ENCODE data around the gene FSD2. TPM values are rescaled to one million over a fixed set of nuclear protein-coding genes. Genes with fewer than 3 reads are reported as not detected.
A peak's percentile ranks its signal among the peaks of the same experiment; 100 is the strongest.

The FSD2 gene, protein sequence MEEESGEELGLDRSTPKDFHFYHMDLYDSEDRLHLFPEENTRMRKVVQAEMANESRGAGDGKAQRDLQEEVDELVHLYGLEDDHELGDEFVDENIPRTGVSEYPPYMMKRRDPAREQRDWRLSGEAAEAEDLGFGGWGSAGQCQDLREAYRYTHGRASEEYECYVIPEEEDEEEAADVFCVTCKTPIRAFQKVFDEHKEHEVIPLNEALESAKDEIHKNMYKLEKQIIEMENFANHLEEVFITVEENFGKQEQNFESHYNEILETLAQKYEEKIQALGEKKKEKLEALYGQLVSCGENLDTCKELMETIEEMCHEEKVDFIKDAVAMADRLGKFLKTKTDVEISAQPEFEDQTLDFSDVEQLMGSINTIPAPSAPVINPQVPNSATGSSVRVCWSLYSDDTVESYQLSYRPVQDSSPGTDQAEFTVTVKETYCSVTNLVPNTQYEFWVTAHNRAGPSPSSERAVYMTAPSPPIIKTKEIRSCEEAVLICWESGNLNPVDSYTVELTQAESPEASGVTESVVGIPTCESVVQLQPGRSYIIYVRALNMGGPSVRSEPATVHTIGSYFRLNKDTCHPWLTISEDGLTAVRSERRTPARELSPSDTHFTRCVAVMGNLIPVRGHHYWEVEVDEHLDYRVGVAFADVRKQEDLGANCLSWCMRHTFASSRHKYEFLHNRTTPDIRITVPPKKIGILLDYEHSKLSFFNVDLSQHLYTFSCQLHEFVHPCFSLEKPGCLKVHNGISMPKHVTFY
- polyA plus RNA-seq (ENCODE audit: insufficient read length in 4 of 4) = under 1 TPM; 0.11 to 0.35 (median 0.29) TPM

GRCh38 chr15:82805994-82806406, at the start of gene FSD2:
TSS of gene FSD2 (minus strand) at chr15:82806069. CDS start at chr15:82787390, 18,679 bp downstream.
- peak in 1 of 4 donors; percentile 14 for DNase-seq (ENCODE audit: low read depth in 4 of 4, low spot score in 3 of 4)

DNA sequence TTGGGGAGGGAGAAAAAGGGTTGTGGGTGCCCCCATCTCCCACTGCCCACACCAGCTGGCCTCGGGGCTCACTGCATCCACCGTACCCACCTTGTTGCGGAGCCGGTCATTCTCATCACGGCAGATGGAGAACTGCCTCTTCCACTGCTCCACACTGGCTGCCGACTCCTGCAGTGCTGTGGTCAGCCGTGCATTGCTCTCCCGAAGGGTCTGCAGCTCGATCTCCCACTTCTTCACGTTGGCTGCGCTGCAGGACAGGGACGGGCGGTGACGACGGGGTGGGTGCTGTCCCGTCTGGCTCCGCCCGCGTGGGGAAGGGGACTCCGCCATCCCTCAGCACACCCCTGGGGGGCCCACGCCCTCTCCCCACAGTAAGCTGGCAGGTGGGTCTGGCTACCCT, 48.7 kb upstream of the FSD2 start:
- DNase-seq (ENCODE audit: low read depth in 4 of 4, low spot score in 3 of 4) = no peak

GRCh38 chr15:82852941-82853561, 47.2 kb upstream of the FSD2 start:
- no peak for DNase-seq (ENCODE audit: low read depth in 4 of 4, low spot score in 3 of 4)

GRCh38 chr15:82851981-82852511, 46.2 kb upstream of the FSD2 start:
- DNase-seq (ENCODE audit: low read depth in 4 of 4, low spot score in 3 of 4) = no peak

DNA sequence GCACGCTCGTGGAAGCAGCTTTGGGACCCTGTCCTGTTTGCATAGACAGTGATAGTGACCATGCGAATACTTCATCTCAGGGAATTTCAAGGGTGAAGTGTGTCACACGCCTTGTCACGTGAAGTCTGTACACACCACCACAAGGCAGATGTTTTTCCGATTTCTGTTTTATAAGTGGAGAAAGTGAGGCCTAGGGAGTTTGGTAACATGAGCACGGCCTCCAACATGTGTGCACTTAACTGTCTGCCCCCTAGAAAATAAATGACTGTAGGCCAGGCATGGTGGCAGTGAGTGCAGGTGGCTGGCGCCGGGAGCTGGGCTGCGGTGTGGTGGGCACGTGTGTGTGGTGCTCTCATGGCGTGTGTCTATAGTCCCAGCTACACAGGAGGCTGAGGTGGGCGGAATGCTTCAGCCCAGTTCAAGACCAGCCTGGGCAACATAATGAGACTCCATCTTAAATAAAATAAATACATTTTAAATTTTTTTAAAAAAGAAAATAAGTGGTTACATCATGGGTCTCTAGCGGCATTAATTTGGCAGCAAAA, 45.5 kb upstream of the FSD2 start:
- DNase-seq (ENCODE audit: low read depth in 4 of 4, low spot score in 3 of 4) = no peak

- DNase-seq (ENCODE audit: low read depth in 4 of 4, low spot score in 3 of 4) = no peak
Measured at GRCh38 chr15:82850731-82851130, 44.9 kb upstream of the FSD2 start.

- peak; percentile 68 to 75 (median 68) for DNase-seq (ENCODE audit: low read depth in 4 of 4, low spot score in 3 of 4)
Measured at GRCh38 chr15:82849556-82850512, 44.0 kb upstream of the FSD2 start.

DNA sequence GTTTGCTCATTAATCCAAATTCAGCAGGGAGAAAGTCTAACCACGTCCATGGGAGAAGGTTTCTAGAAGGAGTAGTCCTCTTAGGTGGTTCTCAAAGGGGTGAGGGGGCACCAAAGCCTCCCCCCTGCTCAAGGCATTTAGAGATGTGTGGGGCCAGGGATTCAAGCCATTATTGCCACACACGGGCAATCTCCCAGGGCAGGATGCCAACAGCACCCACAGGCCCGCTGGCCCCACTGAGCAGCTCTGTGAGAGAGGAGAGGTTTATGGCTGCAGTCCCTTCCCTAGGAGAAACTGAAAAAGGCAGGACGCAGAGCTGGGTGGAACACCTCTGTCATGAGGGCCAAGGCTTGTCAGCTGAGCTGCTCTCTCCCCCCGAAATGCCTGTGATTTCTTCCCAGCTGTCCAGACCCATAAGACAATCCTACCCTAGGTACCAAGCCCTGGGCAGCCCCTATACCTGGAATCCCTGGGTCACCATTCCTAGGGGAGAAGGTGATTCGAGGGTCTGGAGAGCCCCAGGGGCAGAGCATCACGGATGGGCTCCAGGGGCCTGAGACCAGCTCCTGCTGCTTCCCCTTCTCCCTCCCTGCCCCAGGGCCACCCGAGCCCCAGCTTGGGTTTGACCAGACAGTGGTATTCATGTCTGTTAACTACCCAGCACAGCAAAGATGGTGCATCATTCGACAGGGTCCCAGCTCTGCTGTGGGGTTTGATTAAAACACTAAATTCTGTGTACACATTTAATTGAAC, 42.5 kb upstream of the FSD2 start:
- no peak for DNase-seq (ENCODE audit: low read depth in 4 of 4, low spot score in 3 of 4)

GRCh38 chr15:82847703-82848102, 41.8 kb upstream of the FSD2 start:
- DNase-seq (ENCODE audit: low read depth in 4 of 4, low spot score in 3 of 4) = no peak

DNA sequence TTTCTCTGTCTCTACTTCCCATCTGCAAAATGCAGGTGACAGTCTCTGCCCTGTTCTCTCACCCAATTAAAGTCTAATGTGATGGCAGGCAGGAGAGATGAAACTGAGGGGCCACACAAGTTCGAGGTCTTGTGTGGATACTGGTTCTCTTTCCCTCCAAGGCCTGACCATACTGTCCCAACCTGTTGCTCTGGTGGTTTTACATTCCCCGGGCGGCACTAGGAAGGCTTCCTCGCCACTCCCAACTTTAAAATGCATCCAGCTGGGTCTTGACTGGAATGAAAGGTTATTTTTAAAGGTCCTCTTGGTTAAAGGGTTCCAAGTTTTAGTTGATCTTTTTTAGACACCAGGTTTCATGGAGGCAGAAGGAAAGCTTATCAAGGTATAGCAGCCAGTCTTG, 40.8 kb upstream of the FSD2 start:
- DNase-seq (ENCODE audit: low read depth in 4 of 4, low spot score in 3 of 4) = no peak

GRCh38 chr15:82845686-82846085, 39.8 kb upstream of the FSD2 start:
- no peak for DNase-seq (ENCODE audit: low read depth in 4 of 4, low spot score in 3 of 4)

- DNase-seq (ENCODE audit: low read depth in 4 of 4, low spot score in 3 of 4) = no peak
Measured at GRCh38 chr15:82843566-82843965, 37.7 kb upstream of the FSD2 start.

GRCh38 chr15:82840166-82840565, 34.3 kb upstream of the FSD2 start:
- no peak for DNase-seq (ENCODE audit: low read depth in 4 of 4, low spot score in 3 of 4)

DNA sequence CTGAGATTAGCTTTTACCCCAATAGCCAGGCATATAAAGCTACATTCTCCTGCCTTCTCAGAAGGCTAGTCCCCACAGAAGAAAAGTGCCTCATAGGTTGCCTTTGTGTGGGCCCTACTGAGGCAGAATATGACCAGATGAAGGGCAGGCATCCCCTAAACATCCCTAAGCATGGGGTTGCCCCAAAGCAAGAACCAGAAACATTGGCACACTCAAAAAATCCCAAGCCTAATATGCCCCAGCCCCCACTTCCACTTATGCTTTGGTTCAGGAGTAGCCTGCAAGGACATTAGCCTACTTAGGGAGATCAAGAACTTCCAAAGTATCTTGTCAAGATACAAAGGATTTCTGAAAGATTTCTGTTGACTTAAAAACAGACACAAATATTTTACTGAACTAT, 33.3 kb upstream of the FSD2 start:
- no peak for DNase-seq (ENCODE audit: low read depth in 4 of 4, low spot score in 3 of 4)

DNA sequence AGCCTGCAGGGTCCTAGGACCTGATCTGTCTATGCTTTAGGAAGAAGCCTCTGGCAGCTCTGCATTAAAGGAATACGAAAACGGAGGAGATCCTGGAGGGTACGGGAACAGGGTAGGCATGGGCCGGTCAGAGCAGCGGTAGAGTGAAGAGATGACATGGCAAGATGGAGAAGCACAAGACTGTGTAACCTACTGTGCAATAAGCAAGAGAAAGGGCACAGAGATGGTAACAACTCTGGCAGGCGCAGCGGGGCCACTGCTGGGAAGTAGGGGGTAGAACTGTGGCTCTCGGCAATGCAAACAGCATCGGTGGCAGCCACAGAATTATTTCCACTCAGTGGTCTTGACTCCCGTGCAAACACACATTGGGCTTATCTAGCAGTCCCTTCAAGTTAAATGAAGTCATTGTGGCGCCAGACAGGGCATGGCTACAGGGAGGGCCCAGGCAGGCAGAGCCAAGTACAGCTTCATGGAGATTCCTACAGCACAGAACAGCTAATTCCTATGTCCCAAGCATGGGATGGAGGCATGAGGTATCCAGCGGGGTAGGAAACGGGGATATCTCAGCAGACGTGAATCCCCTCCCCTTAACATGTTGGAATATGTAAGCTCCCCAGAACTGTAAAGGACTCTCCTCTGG, 32.3 kb upstream of the FSD2 start:
- no peak for DNase-seq (ENCODE audit: low read depth in 4 of 4, low spot score in 3 of 4)

- DNase-seq (ENCODE audit: low read depth in 4 of 4, low spot score in 3 of 4) = no peak
Measured at GRCh38 chr15:82835391-82835917, 29.6 kb upstream of the FSD2 start.

DNA sequence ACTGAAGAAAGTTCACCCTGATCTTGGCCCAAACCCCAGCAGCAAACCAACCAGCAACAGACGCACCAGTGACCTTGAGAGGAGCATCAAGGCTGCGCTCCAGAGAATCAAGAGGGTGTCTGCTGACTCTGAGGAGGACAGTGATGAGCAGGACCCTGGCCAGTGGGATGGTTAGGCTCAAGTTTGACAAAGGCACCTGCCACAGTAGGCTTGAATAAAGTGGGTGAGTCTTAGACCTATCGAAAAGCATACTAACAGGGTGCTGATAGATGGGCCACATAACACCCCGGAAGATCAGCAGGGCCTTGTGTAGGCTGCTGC, 27.5 kb upstream of the FSD2 start:
- DNase-seq (ENCODE audit: low read depth in 4 of 4, low spot score in 3 of 4) = no peak

DNA sequence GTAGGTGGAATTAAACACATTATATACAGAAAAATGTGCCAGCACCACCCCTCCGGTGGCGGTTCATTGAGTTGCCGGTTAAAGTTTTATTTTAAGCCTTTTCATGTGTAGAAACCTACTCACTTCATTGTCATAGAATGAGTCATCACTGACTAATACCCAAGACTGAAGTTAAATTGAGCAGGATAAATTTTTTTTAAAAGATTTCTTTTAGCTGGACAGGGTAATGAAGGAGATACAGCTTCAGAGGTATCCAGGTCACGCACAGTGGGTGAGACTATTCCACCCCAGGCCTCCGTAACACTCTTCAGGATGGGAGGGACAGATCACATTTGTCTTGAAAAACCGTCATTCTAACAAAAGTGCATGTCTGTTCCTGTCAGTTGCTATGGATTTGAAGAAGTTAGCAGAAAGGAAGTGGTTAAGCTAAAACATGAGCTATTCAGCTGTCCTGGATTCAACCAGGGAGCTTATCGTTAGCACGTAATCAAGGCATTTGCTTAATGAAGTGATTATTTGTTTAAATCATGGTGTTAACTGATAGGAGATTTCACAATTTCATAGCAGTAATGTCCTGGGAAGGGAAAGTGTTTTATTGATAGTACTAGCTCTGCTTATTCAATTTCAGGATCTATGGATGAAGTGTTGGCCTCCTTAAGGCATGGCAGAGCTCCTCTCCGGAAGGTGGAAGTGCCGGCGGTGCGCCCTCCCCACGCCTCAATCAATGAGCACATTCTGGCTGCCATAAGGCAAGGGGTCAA, 26.9 kb upstream of the FSD2 start:
- no peak for DNase-seq (ENCODE audit: low read depth in 4 of 4, low spot score in 3 of 4)
